H1 (cell line): ENCODE measurements around the gene MZT2A.
"Not testable (repeated sequence)": the region's sequence is repeated elsewhere in the genome, so short reads cannot be mapped to it uniquely, and the experiment has no call there.

ENCODE experiments used
- CTCF ChIP-seq, 3 experiments: IDR thresholded peaks; 1 replicate in 2 of 3; 2 replicates in 1 of 3; pipeline versions ENCODE4 v1.5.1 to v1.6.1; 2011; ENCODE audit warnings: low read length in 3 of 3, mild to moderate bottlenecking in 3 of 3, inconsistent platforms in 2 of 3, low read depth in 1 of 3, moderate library complexity in 1 of 3; ENCODE audit not compliant: insufficient read depth in 1 of 3; ENCODE audit errors: control extremely low read depth in 1 of 3
- EP300 ChIP-seq, 2 experiments: IDR thresholded peaks; 1 replicate in 1 of 2; 2 replicates in 1 of 2; pipeline ENCODE4 v1.6.1; 2011 to 2012; ENCODE audit warnings: low read depth in 2 of 2, low read length in 2 of 2, mild to moderate bottlenecking in 2 of 2, borderline replicate concordance in 1 of 2, inconsistent platforms in 1 of 2, moderate library complexity in 1 of 2
- POLR2A ChIP-seq, 2 experiments: IDR thresholded peaks; 1 replicate in 1 of 2; 2 replicates in 1 of 2; pipeline ENCODE4 v1.6.1; 2011; ENCODE audit warnings: low read depth in 2 of 2, low read length in 2 of 2, mild to moderate bottlenecking in 2 of 2; ENCODE audit errors: control extremely low read depth in 1 of 2
- RAD21 ChIP-seq, 2 experiments: IDR thresholded peaks in 1 of 2; conservative IDR thresholded peaks in 1 of 2; 2 replicates each; pipeline ENCODE4 v1.6.1; 2011; ENCODE audit warnings: low read depth in 2 of 2, low read length in 2 of 2, improper control_type of control experiment in 1 of 2, inconsistent platforms in 1 of 2, mild to moderate bottlenecking in 1 of 2, moderate library complexity in 1 of 2
- TAF7 ChIP-seq: optimal IDR thresholded peaks from 2 replicates; pipeline ENCODE3; 2011; ENCODE audit warnings: low read depth, mild to moderate bottlenecking, inconsistent platforms, low read length, moderate library complexity, borderline replicate concordance
- TCF12 ChIP-seq: IDR thresholded peaks from 2 replicates; pipeline ENCODE4 v1.6.1; 2011; ENCODE audit warnings: low read depth, mild to moderate bottlenecking, low read length

GRCh38 chr2:131518531-131518930, 26.3 kb upstream of the MZT2A start:
- TF ChIP-seq TAF7; EP300 (IDR thresholded peaks at IDR 0.05; ENCODE audit: borderline replicate concordance in 1 of 2, low read depth in 2 of 2, low read length in 2 of 2); POLR2A (IDR thresholded peaks at IDR 0.05; ENCODE audit: control extremely low read depth in 1 of 2, low read depth in 2 of 2, low read length in 2 of 2); TCF12; RAD21 (IDR thresholded peaks at IDR 0.05 in 1 of 2, conservative IDR thresholded peaks at IDR 0.05 in 1 of 2; ENCODE audit: low read depth in 2 of 2, low read length in 2 of 2); CTCF (IDR thresholded peaks at IDR 0.05; ENCODE audit: control extremely low read depth in 1 of 3, insufficient read depth in 1 of 3, low read depth in 1 of 3, low read length in 3 of 3): not testable (repeated sequence)
